ENCODE data around the gene TMEM245.

Gene TMEM245

DNA sequence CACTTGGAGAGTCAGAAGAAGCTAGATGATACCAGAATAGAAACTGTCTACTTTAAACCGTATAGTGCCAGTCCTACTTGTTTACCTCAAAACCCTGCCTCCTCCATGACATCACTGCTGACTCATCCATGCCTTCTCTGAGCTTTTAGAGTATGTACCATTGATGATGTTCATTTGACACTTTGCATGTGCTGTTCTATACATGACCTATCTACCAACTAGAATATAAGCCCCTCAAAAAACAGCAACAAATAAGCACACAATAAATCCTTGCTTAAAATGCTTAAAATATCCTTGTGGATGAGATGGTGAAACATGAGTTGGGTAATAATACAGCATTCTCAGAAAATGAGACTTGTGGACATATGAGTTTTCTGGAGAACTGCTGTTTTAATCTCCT, 109.0 kb downstream of the TMEM245 start:
- no peak for TF ChIP-seq GATA3 (IDR thresholded peaks at IDR 0.05; ENCODE audit: low read depth, low read length)
- TF ChIP-seq GATA2 (IDR thresholded peaks at IDR 0.05; ENCODE audit: low read depth, low read length), result no peak

DNA sequence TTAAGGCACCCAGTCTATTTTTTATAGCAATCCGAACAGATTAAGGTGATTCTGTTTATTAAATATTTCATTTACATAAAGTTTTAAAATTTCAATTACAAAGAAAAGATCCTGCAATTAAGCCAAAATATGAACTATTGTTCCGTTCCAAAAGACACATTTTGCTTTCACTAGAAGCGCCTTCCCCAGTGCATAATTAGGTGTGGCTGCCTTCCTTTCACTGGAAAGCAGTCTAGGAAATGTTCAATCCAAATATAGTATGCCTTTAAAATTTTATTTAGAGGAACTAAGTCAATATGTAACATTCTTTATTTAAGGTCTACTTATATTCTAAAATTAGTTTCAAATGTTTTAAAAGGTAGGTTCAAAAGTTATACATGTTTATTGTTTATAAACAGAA, 114.1 kb downstream of the TMEM245 start:
- TF ChIP-seq GATA2 (IDR thresholded peaks at IDR 0.05; ENCODE audit: low read depth, low read length), result no peak
- TF ChIP-seq GATA3 (IDR thresholded peaks at IDR 0.05; ENCODE audit: low read depth, low read length), result no peak

DNA sequence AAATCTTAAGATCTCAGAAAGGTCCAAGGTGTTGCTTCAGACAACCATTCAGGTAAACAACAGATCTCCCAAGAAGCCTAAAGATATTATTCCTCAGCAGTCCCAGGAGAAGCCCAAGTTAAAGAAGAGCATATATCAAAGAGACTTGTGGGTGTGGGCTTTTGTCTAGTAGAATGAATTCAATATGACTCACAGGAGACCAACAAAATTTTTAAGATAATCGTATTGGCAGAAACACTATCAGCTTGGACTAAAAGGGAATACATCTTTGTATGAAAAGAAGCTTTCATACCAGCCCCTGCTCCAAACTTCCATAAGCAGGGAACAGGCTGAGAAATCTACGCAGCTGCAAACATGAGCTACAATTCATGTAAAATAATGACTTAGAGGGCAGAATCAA, 116.6 kb downstream of the TMEM245 start:
- TF ChIP-seq GATA2 (IDR thresholded peaks at IDR 0.05; ENCODE audit: low read depth, low read length), result no peak
- no peak for TF ChIP-seq GATA3 (IDR thresholded peaks at IDR 0.05; ENCODE audit: low read depth, low read length)

DNA sequence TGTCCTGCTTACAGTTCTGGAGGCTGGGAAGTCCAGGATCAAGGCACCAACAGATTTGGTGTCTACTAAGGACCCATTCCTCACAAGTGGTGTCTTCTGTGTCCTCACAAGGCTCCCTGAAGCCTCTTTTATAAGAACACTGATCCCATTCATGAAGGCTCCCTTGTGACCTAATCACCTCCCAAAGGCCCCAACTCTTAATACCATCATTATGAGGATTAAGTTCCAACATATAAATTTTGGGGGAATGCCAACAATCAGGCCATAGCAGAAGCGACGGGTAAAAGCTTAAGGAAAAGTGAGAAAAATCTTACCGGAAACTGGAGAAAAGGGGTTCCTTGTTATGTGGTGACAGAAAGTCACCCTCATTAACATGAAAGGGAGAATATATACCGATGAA, 117.6 kb downstream of the TMEM245 start:
- no peak for TF ChIP-seq GATA2 (IDR thresholded peaks at IDR 0.05; ENCODE audit: low read depth, low read length)
- no peak for TF ChIP-seq GATA3 (IDR thresholded peaks at IDR 0.05; ENCODE audit: low read depth, low read length)

DNA sequence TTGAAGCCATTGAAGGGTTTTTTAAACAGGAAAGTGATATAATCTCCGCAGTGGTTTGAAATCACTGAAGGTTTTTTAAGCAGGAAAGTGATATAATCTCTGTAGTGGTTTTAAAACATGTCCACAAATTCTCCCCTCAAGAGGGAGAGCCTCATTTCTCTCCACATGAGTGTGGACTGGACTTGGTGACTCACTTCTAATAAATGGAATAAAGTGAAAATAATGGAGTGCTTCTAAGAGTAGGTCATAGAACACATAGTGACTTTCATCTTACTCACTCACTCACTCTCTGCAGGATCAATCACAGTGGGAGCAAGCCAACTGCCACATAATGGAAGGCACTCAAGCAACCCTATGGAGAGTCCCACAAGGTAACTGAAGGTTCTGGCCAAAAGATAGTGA, 118.5 kb downstream of the TMEM245 start:
- TF ChIP-seq GATA3 (IDR thresholded peaks at IDR 0.05; ENCODE audit: low read depth, low read length) (no peak), GATA2 (IDR thresholded peaks at IDR 0.05; ENCODE audit: low read depth, low read length) (no peak)

DNA sequence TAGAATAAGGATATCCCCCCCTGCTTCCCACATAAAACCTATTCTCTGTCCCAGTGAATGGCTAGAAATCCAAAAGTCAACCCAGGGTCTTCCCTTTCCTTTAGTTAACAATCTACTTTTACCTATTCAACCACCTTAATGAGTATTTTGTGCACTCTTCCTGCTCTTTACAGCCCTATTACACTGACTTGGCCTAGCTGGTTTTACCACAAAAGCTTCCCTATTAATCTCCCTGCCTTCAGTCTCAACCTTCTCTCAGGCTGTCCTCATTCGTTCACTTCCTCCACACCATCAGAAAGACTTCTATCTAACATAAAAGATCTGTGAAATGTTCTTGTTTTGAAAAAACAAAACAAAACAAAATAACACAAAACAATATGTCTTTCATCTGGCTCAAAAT, 122.6 kb downstream of the TMEM245 start:
- TF ChIP-seq GATA3 (IDR thresholded peaks at IDR 0.05; ENCODE audit: low read depth, low read length) (no peak), GATA2 (IDR thresholded peaks at IDR 0.05; ENCODE audit: low read depth, low read length) (no peak)

DNA sequence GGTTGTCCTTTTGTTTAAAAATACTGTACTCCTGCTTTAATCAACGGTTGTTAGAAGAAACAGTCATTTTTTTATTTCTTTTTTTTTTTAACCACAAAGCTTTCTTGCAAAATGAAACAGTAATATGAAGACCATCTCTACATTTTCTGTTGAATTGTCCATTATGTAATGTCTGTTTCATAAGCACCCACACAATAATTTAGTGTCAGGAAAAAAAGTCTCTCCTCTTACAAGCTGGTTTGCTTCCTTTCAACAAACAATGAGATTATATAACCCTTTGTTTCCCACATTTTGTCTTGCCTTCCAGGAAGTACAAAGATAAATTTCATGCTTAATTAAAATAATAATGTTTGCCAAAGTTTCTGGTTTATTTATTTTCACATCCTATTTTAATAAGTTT, 123.1 kb downstream of the TMEM245 start:
- no peak for TF ChIP-seq GATA2 (IDR thresholded peaks at IDR 0.05; ENCODE audit: low read depth, low read length)
- no peak for TF ChIP-seq GATA3 (IDR thresholded peaks at IDR 0.05; ENCODE audit: low read depth, low read length)

DNA sequence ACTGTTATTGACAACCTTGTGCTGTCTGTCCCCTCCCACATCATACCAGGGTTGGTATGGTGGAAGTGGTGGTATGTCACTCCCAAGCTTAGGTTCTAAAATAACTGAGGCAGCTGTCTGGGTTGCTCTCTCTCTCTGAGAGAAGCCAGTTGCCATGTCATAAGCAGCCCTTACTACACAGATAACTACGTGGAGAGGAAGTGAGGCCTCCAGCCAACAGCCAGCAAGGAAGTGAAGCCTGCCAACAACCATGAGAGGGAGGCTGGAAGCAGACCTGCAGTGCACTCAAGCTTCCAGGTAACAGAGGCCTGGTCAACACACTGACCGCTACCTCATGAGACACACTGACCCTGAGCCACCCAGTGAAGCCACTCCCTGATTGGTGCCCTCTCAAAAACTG, 125.1 kb downstream of the TMEM245 start:
- TF ChIP-seq GATA3 (IDR thresholded peaks at IDR 0.05; ENCODE audit: low read depth, low read length) (no peak), GATA2 (IDR thresholded peaks at IDR 0.05; ENCODE audit: low read depth, low read length) (no peak)

DNA sequence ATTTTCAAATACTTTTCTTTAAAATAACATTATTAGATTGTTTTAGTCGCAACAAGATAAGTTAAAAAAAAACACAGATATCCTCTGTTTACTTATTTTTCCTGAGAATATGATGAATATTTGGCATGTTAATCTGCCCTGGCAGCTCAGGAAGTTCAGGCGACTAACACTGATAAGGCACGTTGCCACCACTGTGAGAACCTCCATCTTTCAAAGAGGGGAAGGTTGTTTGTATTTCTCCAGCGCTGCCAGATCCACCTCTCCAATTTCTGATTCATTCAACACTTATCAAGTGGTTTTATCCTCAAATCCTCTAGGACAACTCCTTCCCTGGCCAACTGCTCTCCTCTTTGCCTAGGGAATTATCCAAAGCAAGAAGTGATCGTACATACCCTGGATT, 128.3 kb downstream of the TMEM245 start:
- no peak for TF ChIP-seq GATA3 (IDR thresholded peaks at IDR 0.05; ENCODE audit: low read depth, low read length)
- no peak for TF ChIP-seq GATA2 (IDR thresholded peaks at IDR 0.05; ENCODE audit: low read depth, low read length)

DNA sequence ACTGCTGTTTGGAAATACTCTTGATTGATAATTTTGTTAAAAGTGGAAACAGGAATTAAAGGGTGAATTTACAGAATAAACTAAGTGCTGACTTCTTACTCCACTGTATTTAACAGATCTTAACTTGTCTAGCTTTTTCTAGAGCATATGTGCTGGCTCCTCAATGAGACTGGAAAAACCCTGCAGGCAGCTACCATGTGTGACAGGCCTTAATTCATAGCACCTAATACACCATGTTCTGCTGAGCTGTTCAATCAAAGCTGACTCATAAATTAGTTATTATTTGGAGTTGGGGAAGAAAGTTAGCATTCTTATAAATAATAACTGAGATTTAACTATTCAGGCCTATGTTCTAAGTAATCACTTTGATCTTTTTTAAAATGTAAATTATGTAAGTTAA, 135.9 kb downstream of the TMEM245 start:
- TF ChIP-seq GATA2 (IDR thresholded peaks at IDR 0.05; ENCODE audit: low read depth, low read length), result no peak
- TF ChIP-seq GATA3 (IDR thresholded peaks at IDR 0.05; ENCODE audit: low read depth, low read length), result no peak

DNA sequence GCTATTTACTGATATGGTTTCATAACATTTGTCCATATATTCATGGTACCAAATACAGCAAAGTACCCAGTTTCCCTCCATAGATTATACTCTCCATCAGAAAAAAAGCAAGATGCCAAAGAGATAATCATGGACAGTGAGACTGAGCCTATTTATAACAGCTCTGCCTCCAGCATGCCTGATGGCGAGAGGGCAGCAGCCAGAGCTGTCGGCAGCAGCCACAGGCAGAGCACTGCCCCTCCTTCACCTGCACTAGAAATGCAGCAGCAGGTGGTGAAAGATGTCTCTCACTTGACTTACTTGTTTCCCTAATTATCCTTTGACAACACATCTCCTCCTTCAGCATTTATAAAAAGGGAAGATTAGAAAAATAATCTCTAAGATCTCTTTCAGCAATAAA, 138.9 kb downstream of the TMEM245 start:
- TF ChIP-seq GATA2 (IDR thresholded peaks at IDR 0.05; ENCODE audit: low read depth, low read length) (no peak), GATA3 (IDR thresholded peaks at IDR 0.05; ENCODE audit: low read depth, low read length) (no peak)

DNA sequence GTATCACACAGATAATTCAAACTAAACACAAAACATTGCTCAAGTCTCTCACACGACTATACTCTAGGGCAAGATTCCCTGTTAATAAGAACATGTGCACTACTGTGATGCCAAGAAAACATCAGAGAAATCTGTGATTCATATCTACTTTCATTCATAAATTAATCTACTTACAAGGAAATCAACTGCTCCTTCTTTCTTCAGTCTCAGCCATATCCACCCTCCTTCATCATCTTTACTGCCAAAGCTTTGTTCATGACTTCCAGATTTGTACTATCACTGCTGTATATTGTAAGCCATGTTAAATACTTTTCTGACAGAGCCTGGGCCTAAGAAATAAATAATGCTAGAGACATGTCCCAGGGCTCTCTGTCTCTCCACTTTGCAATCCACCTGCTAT, 141.5 kb downstream of the TMEM245 start:
- TF ChIP-seq GATA2 (IDR thresholded peaks at IDR 0.05; ENCODE audit: low read depth, low read length) (no peak), GATA3 (IDR thresholded peaks at IDR 0.05; ENCODE audit: low read depth, low read length) (no peak)

DNA sequence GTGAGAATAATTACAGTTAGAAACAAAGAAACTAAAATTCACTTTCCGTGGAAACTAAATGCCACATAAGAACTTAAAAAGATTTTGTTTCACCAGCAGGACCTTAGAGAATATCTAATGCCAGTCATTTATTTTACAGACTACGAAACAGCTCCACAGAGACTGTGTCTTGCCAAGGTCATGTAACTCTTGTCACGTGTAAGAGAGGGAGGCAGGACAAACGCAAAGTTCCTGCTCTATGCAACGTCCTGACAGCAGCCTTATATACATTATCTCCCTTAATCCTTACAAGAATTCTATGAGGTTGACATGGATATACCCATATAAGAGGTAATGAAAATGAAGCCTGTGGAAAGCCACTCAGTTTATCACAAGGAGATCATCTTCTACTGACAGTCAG, 145.9 kb downstream of the TMEM245 start:
- TF ChIP-seq GATA2 (IDR thresholded peaks at IDR 0.05; ENCODE audit: low read depth, low read length) (no peak), GATA3 (IDR thresholded peaks at IDR 0.05; ENCODE audit: low read depth, low read length) (no peak)

DNA sequence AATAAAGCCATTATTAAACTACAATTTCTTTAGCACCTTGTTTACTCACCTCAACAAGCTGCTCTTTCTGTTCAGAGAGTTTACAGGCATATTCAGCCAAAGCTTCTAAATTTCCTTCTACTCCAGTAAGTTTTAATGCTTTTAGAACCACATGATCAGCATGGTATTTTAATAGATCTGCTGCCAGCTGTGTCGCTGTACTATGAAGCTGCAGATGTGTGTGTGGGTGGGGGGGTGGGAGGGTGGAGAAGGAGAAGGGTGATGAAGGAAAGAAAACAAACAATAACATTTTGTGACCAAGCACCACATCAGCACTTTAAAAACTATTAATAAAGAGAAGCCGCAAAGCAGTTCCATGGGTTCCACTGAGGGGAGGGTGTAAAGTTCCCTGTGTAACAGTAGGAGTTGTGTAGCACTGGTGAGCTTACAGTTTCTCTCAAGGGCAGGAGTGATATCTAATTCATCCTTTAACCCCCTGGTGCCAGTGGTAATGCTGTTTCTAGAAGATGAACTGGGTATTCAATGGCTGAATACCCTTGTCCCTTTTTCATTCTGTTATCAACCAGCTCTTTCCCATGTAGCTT, 147.0 kb downstream of the TMEM245 start:
- TF ChIP-seq GATA2 (IDR thresholded peaks at IDR 0.05; ENCODE audit: low read depth, low read length) (no peak), GATA3 (IDR thresholded peaks at IDR 0.05; ENCODE audit: low read depth, low read length) (no peak)

DNA sequence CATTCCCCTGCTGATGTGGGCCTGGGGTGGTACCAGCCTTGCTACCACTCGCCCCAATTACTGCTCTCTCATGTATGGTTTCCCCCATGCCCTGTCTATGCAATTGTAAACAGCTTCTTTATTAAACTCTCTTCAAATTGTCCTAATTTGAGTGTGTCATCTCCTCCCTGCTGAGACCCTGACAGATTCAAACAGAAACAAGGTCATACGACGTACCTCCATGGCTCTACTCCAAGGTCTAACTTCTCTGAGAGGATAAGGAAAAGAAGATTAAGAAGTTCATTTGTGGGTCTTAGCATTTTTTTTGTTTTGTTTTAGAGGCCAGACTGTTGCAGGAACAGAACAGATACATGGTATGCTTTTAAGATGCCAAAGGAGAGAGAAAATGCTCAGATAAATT, 147.6 kb downstream of the TMEM245 start:
- TF ChIP-seq GATA3 (IDR thresholded peaks at IDR 0.05; ENCODE audit: low read depth, low read length) (no peak), GATA2 (IDR thresholded peaks at IDR 0.05; ENCODE audit: low read depth, low read length) (no peak)

DNA sequence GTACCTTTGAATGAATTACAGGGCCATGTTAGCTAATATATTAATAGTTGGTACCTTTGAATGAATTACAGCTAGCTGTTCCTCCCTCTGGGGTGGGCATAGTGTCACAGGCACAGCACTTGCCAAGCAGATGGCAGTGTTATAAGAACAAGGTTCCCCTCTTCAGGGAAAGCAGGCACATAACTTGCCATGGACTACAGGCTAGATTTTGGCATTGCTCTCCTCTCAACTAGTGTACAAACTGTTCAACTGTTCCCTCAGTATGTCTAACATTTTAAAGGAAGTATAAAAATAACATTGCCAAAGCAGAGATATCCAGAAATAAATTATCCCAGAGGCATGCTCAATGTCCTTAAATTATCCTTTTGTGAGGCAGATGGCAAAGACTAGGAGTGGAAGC, 151.8 kb downstream of the TMEM245 start:
- TF ChIP-seq GATA2 (IDR thresholded peaks at IDR 0.05; ENCODE audit: low read depth, low read length) (no peak), GATA3 (IDR thresholded peaks at IDR 0.05; ENCODE audit: low read depth, low read length) (no peak)

All from SH-SY5Y (cell line).